DMS 273 treated with DMSO at 0.1 percent for 48 hours (cell line): ENCODE results near the gene HOXD11.

Experiments
- DNase-seq: peaks from one replicate; lab custom pipeline; 2025; lab: John Stamatoyannopoulos, UW

Gene HOXD11

DNA sequence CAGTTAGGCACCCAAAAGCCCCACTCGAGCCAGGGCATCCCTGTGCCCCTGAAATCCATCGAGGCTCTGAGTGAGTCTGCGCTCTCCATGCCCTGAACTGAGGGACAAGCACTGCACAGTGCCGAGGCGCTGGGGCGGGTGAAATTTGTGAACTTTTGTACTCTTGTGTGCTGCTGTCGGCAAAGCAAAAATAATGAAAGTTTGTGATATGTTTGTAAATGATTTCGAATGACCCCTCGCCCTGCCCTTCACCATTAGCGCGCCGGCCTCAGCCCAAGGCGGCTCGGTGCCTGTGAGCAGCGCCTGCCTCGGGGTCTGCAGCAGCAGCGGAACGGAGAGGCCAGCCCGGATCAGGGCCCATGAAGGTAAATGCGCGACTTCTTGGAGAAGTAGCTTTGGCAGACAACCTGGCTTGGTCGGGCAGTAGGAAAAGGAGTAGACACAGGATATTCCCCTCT, 42.4 kb downstream of the HOXD11 start:
- no peak for DNase-seq

DNA sequence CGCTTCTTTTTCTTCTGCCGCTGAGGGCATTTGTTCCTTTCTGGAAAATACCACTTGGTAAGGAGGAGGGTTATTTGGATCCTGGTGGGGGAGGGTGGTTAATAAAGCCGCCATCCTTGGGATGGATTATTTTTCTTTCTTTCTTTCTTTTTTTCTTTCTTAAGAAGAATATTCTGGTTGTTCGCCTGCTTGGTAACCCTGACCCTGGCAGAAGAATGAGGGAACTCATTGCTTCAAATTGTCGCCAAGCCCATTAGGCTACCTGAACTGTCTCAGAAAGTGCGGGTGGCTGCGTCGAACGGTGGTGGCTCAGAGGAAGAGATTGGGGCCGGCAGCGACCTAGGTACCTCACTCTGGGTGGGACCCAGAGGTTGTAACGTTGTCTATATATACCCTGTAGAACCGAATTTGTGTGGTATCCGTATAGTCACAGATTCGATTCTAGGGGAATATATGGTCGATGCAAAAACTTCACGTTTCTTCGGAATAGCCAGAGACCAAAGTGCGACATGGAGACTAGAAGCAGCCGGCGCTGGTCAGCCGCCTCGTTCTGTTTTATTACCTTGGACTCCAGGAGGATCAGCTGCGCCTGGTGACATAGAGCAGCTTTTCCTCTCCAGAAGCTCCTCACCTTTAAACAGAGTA, 43.0 kb downstream of the HOXD11 start:
- no peak for DNase-seq

DNA sequence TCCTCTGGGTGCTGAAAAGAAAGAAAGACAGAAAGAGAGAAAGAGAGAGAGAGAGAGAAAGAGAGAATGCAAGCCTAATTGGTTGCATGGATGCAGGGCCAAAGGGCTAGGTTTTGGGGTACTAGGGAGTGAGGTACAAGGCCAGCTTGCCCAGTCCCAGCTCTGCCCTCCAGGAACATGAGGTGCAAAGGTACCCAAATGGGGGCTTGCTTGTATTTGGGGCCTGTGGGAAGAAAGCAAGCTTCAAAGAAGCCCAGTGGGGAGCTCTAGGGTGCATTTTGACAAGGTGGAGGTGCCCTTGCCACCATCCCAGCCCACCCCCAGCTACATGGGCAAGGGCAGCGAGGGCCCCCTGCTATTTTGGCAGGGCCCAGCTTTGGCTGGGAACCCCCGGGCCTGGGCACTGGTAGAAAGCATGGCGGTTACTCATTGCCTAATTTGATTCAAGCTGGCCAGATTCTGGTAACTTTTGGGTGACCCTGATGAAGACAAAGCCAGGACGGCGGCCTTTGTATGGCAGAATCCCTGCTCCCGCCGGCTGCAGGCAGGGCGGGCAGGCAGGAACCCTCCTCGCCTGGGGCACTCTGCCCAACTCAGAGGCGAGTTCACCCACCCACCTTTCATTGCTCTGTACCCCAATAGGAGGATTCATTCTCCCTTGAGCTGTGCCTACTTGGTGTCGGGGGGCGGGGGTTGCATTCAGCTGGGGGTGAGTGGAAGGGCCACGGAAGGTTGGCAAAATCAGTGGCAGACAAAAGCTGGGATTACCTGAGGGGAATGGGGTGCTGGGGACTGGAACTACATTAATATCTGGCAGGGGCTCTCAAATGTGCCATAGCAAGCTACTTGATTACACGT, 43.7 kb downstream of the HOXD11 start:
- no peak for DNase-seq

DNA sequence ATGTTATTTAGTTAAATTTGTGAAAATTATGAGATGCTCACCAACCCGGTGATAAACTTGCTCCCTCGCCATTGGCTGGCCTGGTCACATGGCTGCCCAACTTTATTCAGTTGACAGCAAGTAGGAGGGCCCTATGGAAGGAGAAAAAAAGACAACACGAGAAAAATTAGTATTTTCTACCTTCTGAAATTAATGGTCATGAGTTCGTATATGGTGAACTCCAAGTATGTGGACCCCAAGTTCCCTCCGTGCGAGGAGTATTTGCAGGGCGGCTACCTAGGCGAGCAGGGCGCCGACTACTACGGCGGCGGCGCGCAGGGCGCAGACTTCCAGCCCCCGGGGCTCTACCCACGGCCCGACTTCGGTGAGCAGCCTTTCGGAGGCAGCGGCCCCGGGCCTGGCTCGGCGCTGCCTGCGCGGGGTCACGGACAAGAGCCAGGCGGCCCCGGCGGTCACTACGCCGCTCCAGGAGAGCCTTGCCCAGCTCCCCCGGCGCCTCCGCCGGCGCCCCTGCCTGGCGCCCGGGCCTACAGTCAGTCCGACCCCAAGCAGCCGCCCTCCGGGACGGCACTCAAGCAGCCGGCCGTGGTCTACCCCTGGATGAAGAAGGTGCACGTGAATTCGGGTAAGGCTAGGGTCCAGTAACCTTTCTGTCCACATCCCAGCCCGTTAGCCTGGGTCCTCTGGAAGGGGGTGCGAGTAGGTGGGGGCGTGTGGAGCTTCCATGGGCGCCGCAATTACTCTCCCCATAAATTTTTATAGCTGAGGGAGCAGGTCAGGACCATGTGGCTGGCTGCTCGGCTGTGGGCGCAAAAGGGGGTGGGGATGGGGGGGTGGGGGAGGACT, 44.6 kb downstream of the HOXD11 start, which contains the start of gene HOXD4:
Gene HOXD4 (plus strand): TSS at position 109 of the 846 bp plus-strand sequence. CDS start 84 bp downstream, at position 193.
- no peak for DNase-seq

DNA sequence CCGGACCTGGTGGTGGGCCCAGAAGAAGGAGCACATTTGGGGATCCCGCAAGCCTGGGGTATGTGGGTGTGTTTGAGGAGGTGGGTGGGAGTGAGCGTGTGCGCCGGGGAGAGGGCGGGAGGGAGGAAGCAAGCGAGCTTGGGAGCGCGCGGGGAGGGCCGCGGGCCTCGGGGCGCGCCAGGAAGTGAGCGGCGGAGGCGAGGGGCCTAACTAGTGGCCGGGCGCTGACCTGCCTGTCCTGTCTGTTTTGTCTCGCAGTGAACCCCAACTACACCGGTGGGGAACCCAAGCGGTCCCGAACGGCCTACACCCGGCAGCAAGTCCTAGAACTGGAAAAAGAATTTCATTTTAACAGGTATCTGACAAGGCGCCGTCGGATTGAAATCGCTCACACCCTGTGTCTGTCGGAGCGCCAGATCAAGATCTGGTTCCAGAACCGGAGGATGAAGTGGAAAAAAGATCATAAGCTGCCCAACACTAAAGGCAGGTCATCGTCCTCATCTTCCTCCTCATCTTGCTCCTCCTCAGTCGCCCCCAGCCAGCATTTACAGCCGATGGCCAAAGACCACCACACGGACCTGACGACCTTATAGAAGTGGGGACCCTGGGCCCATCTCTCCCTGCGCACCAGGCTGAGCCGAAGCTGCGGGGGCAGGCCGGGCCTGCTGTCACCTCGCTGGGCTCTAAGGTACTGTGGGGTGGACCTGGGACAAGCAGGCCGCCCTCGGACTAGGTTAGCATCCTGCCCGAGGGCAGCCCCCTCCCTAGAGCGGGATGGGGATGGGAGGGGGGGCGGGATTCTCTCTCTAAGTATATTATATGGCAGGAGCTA, 45.5 kb downstream of the HOXD11 start:
- no peak for DNase-seq

DNA sequence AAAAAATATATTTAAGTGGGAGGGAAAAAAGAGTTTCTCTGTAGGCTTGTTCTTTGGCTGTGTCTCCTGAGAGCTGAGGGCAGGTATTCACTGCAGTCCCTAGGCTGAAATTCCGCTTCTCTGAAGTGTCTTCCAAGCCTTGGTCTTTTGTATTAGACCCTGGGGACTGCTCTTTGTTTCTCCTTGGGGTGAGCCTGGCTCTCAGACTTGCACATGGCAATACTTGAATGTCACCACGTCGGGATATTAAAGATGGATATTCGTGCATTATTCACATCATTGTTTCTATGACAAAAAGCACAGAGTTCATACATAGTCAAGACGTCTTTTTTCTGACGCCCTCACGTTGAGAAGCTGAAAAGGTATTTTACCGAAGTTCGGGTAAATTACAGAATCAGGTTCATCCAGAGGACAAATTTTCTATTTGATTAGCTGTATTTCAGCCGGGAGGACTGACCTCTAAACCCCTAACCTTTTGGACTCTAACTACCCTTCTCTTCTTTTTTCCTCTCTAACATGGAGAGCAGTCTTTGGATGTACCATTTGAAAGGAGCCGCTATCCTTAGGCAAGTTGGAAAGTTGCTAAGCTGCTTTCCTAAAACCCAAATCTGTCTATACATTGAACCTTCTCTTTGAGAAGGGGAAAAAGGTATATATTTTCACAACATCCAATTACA, 47.6 kb downstream of the HOXD11 start:
- no peak for DNase-seq

DNA sequence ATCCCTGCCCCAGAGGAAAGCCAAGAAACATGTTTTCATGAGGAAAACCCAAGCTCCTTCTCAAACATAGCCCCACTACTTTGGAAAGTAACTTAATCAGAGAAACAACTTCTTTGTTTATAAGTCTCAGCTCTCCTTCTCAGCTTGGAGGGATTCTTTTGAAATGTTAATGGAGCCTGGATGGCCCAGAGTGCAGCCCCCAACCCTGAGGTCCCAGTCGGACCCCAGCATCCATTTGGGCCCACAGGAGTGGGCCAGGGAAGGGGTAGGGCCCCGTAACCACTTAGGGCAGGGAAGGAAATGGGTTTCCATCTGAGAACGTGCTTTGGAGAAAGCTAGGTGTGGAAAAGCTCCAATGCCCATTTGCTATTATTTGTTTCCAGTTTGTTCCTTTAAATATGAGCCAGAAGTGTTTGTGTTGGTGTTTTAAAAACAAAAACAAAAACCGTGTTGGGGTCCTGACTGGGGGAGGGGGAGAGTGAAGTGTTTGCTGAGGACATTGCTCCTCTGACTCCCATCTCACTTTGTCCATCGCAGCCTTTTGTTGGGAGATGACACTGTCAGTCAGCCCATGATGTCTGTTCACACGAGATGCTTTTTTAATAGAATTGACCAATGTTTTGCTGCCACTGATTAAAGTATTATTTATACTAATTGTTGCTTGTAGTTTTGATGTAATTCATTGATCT, 48.4 kb downstream of the HOXD11 start:
- no peak for DNase-seq

DNA sequence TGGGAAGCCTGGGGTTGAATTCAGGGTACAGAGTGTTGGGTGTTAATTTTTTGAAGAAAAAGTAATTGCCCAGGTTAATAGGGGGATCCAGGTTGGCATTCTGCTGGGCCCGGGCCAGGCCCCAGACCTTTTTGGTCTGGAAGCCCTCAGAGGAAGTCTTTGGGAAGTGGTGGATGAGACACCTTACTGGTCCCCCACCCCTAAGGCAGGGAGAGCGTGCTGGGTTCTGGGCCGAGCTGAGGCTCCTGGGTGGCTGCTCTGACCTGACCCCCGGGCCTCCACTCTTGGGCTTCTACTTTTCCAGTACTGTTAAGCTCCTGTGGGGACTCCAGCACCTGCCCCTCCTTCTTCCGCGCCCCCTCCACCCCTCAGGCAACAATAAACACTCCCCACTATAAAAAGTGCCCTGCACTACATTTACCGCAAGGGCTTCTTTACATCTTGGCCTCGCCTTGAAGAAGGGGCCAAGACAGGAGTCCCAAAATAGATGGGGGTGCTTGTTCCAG, 49.3 kb downstream of the HOXD11 start:
- DNase-seq, result no peak

DNA sequence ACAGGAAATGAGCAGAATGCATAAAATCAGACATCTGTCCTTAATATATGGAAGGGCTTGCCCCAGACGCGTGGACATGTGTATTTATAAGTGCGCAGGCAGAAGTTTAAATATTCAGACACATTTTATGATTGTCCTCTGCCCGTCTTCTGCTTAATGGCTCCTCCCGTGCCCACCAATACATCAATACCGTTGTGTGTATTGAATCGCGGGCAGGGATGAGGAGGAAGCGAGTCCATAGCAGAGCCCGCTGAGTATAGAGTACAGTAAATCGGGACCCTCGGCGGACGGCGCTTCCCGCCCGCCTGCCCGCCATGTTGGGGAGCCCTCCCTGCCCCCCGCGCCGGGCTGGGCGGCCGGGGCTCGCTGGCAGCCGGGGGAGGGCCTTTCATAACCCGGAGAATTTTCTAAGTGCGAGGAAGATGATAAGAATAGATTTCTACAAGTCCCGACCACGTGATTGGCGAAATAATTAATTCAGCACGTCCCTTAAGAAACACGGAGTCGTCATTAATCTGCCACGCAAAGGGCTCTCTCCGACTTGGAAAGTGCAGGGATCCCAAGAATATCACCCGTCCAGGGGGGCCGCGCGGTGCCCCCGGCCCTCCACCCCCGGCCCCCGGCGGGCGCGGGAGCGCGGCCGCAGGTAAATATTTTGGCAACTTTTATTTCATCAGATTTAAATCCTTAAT, 49.9 kb downstream of the HOXD11 start, which contains the start of gene HOXD3:
Gene HOXD3 (plus strand): TSS at position 501 of the 692 bp plus-strand sequence. CDS start 11,808 bp downstream, outside the sequence.
- DNase-seq, result no peak

DNA sequence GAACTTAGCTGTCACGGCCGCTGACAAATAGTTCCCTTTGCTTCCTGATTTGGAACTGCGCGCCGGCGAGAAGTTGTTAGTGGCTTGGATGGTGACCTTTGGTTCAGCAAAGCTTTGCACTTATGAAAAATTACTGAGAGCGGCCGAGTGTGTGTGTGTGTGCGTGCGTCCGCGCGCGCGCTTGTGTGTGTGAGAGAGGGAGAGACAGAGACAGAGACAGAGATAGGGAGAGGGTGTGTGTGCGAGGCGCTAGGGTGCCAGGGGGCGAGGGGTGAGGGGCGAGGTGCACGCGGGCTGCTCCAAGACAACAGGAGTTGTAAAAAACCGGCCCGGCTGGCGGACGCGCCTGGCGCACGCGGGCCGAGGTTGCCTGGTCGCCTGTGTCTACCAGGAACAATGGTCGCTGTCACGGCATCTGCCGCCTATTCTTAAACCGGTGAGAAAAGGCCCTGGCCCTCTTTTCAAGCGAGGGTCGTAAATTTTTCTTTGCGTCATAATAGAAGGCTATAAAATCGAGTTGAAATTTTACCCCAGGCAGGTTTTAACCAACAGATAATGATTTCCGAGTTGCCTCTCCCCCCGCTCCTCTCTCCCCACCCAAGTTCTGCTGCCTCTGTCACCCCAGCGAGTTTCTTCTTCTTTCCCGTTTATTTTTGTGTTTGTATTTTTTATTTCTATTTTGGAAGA, 50.6 kb downstream of the HOXD11 start:
- DNase-seq, result no peak

DNA sequence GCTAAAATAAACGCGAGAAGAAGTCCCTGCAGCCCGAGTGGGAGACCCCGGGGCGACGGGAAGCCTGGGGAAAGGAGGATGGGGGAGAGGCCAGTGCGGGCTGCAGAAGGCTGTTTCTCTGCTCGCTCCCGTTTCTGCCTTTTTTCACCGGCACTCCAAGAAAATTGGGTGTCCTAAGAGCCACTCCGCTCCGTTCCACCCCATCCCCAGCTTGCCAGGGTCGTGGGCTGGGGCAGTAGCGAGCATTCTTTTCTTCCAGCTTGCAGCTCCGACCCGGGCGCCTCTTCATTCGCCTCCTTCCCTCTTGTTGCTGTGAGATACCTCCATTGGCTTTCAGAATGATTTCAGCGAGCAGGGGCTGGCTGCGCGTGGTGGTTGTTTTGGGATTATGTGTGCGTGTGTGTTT, 51.1 kb downstream of the HOXD11 start:
- DNase-seq, result no peak

DNA sequence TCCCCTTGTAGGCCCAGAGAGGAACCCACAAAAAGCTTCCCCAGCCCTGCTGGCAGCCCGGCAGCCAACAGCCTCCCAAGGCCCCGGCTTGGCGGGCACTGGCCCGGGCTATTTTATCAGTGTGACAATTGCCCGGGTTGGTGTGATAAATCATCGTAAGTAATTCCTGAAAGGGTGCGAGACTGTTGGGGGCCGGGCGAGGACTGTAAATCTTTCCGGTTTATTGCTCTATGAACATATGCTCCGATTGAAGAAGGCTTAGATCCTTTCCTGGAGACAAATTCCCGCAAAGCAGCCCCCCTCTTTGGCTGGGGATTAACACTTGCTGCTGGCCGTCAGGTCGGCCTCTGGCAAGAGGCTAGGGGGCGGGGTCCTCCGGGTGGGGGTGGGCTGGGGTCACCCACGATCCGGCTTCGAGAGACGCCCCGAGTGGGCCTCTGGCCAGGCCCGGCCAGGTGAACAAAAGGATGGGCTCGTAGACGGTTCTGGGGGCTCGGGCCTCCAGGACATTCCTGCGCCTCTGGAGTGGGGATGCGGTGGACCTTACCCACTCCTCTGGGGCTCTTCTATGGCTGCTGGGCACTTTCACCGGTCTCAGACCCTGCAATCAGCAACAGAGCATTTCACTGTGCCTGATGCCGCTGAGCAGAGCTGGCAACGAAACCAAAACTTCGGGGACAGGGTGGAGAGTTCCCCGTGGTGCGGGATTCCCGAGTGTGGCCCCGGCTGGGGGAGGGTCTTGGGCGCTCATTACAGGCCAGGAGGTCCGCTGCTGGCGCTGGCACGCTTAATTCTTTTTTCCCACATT, 52.0 kb downstream of the HOXD11 start:
- no peak for DNase-seq
